Stimulated activated CD8-positive, alpha-beta memory T cell treated with anti-CD3 and anti-CD28 coated beads, Interleukin-15, amount 100 ng/mL, for 1 hour (primary cell): ENCODE results near the gene FNDC3B.

Experiments
- DNase-seq: peaks from one replicate; pipeline ENCODE4 v3.0.0-alpha.2; 2020; ENCODE audit warnings: low read depth

The FNDC3B gene

GRCh38 chr3:172189987-172190603 lies 150.7 kb downstream of the FNDC3B start:
- no peak for DNase-seq

- no peak for DNase-seq
Measured at GRCh38 chr3:172190980-172191379, 151.6 kb downstream of the FNDC3B start.

DNA sequence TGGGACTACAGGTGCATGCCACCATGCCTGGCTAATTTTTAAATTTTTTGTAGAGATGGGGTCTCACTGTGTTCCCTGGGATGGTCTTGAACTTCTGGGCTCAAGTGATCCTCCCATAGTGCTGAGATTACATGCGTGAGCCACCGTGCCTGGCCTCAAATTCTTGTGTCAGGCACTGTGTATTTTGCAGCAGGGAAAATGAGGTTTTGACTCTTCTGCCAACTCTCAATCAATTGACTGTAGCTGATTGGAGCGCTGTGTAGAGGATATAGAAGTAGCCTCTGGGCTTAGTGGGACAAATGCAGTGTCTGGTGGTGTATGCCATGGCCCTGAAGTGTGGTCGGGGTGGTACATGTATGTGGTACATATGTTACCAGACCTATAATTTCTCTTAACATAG lies 152.3 kb downstream of the FNDC3B start:
- no peak for DNase-seq

GRCh38 chr3:172192830-172193415 lies 153.5 kb downstream of the FNDC3B start:
- no peak for DNase-seq

DNA sequence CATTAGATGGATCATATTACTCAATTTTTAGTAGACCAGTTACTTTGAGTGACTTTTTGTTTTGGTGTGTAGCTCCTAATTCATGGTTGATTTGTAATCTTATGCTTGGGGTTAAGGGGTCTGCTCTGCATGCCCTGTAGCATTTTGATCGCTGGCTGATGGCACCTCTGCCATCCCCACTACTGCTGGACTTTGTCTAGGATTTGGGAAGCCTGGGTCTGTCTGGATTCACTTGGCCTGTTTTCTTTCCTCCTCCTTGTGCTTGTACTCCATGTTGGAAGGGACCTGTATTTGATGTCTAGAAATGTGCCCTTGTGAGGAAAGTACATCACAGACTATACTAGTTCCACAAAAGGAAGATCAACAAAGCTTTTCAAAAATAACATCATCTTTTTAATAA lies 154.1 kb downstream of the FNDC3B start:
- no peak for DNase-seq

DNA sequence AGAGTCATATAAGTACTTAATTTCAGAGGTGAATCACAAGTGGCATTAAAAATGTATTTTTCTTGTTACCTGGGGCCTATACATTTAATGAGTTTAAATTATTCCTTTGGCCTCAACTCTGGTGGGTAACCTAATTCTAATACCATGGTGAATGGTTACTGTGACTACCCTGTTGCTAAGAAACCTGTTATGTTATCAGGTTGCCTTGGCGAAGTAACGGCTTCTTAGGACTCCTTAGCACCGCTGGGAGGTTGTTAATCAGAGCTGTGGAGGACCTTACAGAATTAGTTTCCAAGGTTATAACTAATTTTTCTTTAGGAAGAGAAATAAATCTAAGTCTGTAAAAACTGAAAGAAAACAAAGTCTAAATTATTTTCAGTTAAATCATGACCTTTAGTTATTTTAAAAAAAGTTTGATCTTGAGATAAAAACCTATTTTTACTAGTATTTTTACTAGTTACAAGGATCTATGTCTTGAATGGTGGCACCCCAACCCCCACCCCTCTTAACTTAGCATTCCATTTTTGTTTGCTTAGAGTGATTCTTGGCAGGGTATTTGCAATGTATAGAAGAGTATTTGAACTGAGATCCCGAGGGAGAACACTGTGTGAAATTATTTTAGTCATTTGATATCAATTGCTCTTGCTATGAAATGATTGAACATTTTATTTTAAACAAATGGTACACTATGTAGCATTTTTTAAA lies 155.5 kb downstream of the FNDC3B start:
- DNase-seq = no peak

- no peak for DNase-seq
Measured at GRCh38 chr3:172195407-172195754, 156.0 kb downstream of the FNDC3B start.

GRCh38 chr3:172197344-172197743 lies 158.0 kb downstream of the FNDC3B start:
- no peak for DNase-seq

GRCh38 chr3:172198428-172198827 lies 159.1 kb downstream of the FNDC3B start:
- DNase-seq = no peak

DNA sequence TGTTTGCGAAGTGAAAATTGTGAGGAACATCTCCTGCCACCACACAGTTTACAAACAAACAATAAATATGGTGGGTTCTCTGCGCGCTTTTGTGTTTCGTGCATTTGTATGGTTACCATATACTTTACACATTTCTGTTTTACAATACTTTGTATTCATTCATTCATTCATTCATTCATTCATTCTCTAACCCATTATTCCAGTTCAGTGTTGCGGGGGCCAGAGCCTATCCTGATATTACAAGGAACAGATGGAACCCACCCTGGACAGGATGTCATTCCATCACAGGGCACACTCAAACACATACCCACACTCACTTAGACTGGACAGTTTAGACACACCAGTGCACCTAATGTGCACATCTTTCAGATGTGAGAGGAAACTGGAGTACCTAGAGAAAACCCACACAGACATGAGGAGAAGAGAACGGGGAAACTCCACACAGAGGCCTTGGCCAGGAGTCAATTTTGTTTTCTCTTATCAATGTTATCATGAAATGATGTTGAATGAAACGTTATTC lies 160.5 kb downstream of the FNDC3B start:
- DNase-seq = no peak

- DNase-seq = no peak
Measured at GRCh38 chr3:172201136-172201869, 161.9 kb downstream of the FNDC3B start.

DNA sequence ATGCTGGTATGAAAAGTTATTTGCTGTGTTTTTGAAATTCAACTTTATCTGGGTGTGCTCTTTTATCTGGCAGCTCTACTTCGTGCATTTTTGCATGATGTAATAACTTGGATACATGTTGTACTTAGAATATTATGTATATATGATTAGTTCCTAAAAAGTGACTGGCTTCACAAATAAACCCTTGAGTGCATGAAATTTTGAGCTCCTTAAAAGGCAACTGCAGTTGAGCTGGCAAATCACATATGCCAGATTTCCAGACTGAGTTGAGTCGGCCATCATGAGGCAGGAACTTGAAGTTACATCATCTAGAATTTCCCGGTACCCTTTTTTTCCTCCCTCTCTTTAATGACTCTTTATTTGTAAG lies 162.5 kb downstream of the FNDC3B start:
- DNase-seq = no peak

DNA sequence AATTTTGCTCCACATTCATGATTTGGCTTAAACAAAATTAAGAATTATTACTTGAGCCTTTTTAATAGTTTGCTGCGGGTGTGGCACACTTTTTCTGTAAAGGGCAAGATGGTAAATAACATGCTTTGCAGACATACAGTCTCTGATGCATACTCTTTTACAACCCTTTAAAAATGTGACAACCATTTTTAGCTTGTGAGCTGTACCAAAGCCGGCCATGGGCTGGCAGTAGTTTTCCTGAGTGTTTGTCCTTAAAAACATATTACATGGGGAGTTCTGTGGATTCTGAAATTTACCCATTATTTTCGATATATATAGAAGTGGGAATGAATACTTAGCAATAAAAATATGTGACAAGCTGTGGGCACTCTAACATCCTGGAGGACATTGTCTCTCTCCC lies 163.4 kb downstream of the FNDC3B start:
- DNase-seq = no peak

DNA sequence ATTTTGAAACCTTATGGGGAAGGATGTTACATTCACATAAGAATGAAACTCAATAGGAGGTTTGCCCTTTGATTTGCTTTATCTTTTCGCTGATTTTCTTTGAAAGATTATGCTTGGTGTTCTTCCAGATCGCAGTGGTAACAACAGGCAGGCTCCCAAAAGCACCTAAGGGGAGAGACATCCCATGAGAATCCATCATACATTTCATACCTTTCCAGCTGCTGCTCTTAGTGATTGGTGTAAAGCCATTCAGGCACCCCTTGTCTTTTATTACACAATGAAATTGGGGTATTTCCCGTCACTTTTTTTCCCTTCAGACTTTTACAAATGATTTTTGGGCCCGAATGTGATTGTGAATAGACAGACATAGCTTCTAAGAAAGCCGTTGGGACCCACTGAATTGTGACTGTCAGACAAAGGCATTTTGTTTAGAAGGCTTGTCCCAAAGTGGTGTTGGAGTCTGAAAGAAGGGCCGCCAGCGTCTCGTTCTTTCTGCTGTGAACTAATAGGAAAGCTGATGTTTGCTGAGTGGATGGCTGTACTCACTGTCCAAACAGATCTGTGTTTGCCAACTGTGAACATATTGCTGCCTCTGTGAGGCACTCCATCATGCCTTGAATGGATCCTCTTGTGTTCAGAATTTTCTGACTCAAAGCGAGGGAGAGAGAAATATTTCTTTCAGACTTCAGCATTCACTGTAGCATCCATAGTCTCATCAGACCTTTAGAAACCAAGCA lies 164.3 kb downstream of the FNDC3B start:
- no peak for DNase-seq

DNA sequence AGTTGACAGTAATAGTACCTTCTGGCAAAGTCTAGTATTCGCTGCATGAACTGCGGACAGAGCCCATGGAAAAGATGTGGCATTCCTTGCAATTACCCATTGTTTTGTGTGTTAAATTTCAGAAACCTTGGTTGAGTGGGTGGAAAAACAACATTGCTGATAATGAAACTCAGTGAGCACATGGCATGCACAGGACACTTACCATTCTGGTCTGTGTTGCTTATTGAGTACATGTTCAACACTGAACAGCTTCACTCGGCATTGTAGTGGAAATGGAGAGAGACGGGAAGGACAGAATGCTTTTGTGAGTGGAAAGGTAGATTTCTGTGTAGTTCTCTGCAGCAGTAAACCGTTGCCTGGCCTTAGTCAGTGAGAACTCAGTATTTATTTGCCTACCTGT lies 165.3 kb downstream of the FNDC3B start:
- DNase-seq = no peak

- DNase-seq = no peak
Measured at GRCh38 chr3:172208586-172209332, 169.4 kb downstream of the FNDC3B start.

GRCh38 chr3:172209333-172210321 lies 170.2 kb downstream of the FNDC3B start:
- no peak for DNase-seq

- DNase-seq = no peak
Measured at GRCh38 chr3:172210355-172210754, 171.0 kb downstream of the FNDC3B start.

DNA sequence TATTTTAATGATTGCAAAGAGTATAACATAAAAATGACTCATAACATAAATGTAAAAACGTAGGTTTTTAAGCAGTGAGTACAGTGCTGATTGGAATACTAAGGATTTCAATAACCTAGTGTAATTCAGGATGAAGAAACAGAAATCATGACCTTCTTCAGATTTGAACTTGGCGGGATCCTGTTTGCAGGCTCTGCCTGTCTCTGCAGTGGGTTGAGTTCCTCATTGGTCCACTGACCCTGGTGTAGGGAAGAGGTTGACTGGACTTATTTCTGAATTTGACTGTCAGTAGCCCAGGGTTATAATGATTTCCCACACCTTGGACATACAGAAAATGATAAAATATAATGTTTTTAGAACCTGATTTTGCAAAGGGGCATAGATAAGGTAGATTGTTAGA lies 171.7 kb downstream of the FNDC3B start:
- DNase-seq = no peak

- no peak for DNase-seq
Measured at GRCh38 chr3:172213200-172213599, 173.8 kb downstream of the FNDC3B start.
